GM03348 (cell line): ENCODE results near the gene HACD4.

Experiments used
- DNase-seq: peaks from one replicate; pipeline ENCODE4 v3.0.0; 2012; ENCODE audit warnings: low spot score

The HACD4 gene

GRCh38 chr9:21031091-21031807, at the start of gene HACD4:
HACD4 (minus strand) TSS chr9:21031640; CDS start chr9:21031590, 50 bp downstream.
- peak; percentile 89 for DNase-seq

GRCh38 chr9:21080793-21081192, 49.4 kb upstream of the HACD4 start:
- DNase-seq = no peak

GRCh38 chr9:21078702-21079101, 47.3 kb upstream of the HACD4 start:
- no peak for DNase-seq

- DNase-seq = no peak
These were observed 46.3 kb upstream of the HACD4 start, which contains the start of gene IFNB1 for GRCh38 chr9:21077781-21078180. IFNB1 (minus strand) TSS chr9:21077942; CDS start chr9:21077869, 73 bp downstream.

GRCh38 chr9:21075484-21075883, 44.0 kb upstream of the HACD4 start:
- no peak for DNase-seq

GRCh38 chr9:21070906-21071305, 39.5 kb upstream of the HACD4 start:
- no peak for DNase-seq

GRCh38 chr9:21070171-21070571, 38.7 kb upstream of the HACD4 start:
- peak; percentile 72 for DNase-seq

GRCh38 chr9:21060919-21061561, 29.6 kb upstream of the HACD4 start:
- DNase-seq = peak; percentile 44

- DNase-seq = no peak
These were observed 25.5 kb upstream of the HACD4 start for GRCh38 chr9:21056931-21057330.

- no peak for DNase-seq
These were observed 22.4 kb upstream of the HACD4 start for GRCh38 chr9:21053851-21054250.

GRCh38 chr9:21047281-21047691, 15.8 kb upstream of the HACD4 start:
- DNase-seq = no peak

- no peak for DNase-seq
These were observed 12.4 kb upstream of the HACD4 start for GRCh38 chr9:21043841-21044240.

GRCh38 chr9:21042466-21042865, 11.0 kb upstream of the HACD4 start:
- DNase-seq = no peak

GRCh38 chr9:21039302-21039701, 7.9 kb upstream of the HACD4 start:
- no peak for DNase-seq

- no peak for DNase-seq
These were observed 5.8 kb upstream of the HACD4 start for GRCh38 chr9:21037278-21037677.

GRCh38 chr9:21031808-21032183, 356 bp upstream of the HACD4 start:
- no peak for DNase-seq

- peak; percentile 55 for DNase-seq
These were observed 928 bp downstream of the HACD4 start for GRCh38 chr9:21030389-21031035.

GRCh38 chr9:21029661-21030060, 1.8 kb downstream of the HACD4 start:
- no peak for DNase-seq

GRCh38 chr9:21028466-21028865, 3.0 kb downstream of the HACD4 start:
- DNase-seq = no peak

GRCh38 chr9:21027295-21027694, 4.1 kb downstream of the HACD4 start:
- DNase-seq = peak; percentile 41

GRCh38 chr9:21023861-21024260, 7.6 kb downstream of the HACD4 start:
- no peak for DNase-seq

GRCh38 chr9:21018177-21018576, 13.3 kb downstream of the HACD4 start:
- no peak for DNase-seq
